Activated naive CD4-positive, alpha-beta T cell treated with anti-CD3 and anti-CD28 coated beads, Interleukin-2, amount 50 U/mL, for 24 hours (primary cell): ENCODE data around the gene SLC24A4.
A peak's percentile ranks its signal among the peaks of the same experiment; 100 is the strongest.

ENCODE experiments used
- H3K27ac Mint-ChIP-seq: one replicate; pipeline ENCODE4 v1.8.0; 2021; ENCODE audit warnings: mild to moderate bottlenecking, mixed read lengths
- H3K27me3 Mint-ChIP-seq: one replicate; pipeline ENCODE4 v1.8.0; 2021; ENCODE audit warnings: mixed read lengths
- H3K36me3 Mint-ChIP-seq: one replicate; pipeline ENCODE4 v1.8.0; 2021; ENCODE audit warnings: mixed read lengths
- H3K4me1 Mint-ChIP-seq: one replicate; pipeline ENCODE4 v1.8.0; 2021; ENCODE audit warnings: mixed read lengths
- H3K4me3 Mint-ChIP-seq: one replicate; pipeline ENCODE4 v1.8.0; 2021; ENCODE audit warnings: mild to moderate bottlenecking, mixed read lengths
- H3K9me3 Mint-ChIP-seq: one replicate; pipeline ENCODE4 v1.8.0; 2021; ENCODE audit warnings: mixed read lengths

SLC24A4 gene

GRCh38 chr14:92539875-92540274 is 216.9 kb downstream of the SLC24A4 start:
- no peaks in the 10 kb centered on the region for H3K9me3 Mint-ChIP-seq
- peaks cover 64% of the 10 kb centered on the region for H3K4me1 Mint-ChIP-seq
- H3K36me3 Mint-ChIP-seq, result no peaks in the 10 kb centered on the region
- H3K27ac Mint-ChIP-seq, result no peak overlapping the region
- no peak overlapping the region for H3K4me3 Mint-ChIP-seq
- no peaks in the 10 kb centered on the region for H3K27me3 Mint-ChIP-seq

- no peaks in the 10 kb centered on the region for H3K9me3 Mint-ChIP-seq
- peak overlapping the region; percentile 30 for H3K27ac Mint-ChIP-seq
- no peaks in the 10 kb centered on the region for H3K27me3 Mint-ChIP-seq
- H3K4me3 Mint-ChIP-seq, result no peak overlapping the region
- H3K4me1 Mint-ChIP-seq, result peaks cover 57% of the 10 kb centered on the region
- no peaks in the 10 kb centered on the region for H3K36me3 Mint-ChIP-seq
Observed at GRCh38 chr14:92540472-92541048, 217.6 kb downstream of the SLC24A4 start.

GRCh38 chr14:92542766-92543554 is 220.0 kb downstream of the SLC24A4 start:
- Mint-ChIP-seq H3K27ac (no peak overlapping the region), H3K27me3 (no peaks in the 10 kb centered on the region), H3K9me3 (no peaks in the 10 kb centered on the region), H3K4me1 (peaks cover 46% of the 10 kb centered on the region), H3K4me3 (no peak overlapping the region), H3K36me3 (no peaks in the 10 kb centered on the region)

- no peaks in the 10 kb centered on the region for H3K27me3 Mint-ChIP-seq
- H3K4me3 Mint-ChIP-seq, result no peak overlapping the region
- peaks cover 43% of the 10 kb centered on the region for H3K4me1 Mint-ChIP-seq
- H3K36me3 Mint-ChIP-seq, result no peaks in the 10 kb centered on the region
- H3K9me3 Mint-ChIP-seq, result no peaks in the 10 kb centered on the region
- no peak overlapping the region for H3K27ac Mint-ChIP-seq
Observed at GRCh38 chr14:92544051-92544720, 221.2 kb downstream of the SLC24A4 start.

GRCh38 chr14:92546347-92547053 is 223.5 kb downstream of the SLC24A4 start:
- Mint-ChIP-seq H3K27ac (no peak overlapping the region), H3K4me1 (peaks cover 42% of the 10 kb centered on the region), H3K4me3 (no peak overlapping the region), H3K27me3 (no peaks in the 10 kb centered on the region), H3K36me3 (no peaks in the 10 kb centered on the region), H3K9me3 (no peaks in the 10 kb centered on the region)

- Mint-ChIP-seq H3K9me3 (no peaks in the 10 kb centered on the region), H3K4me3 (no peak overlapping the region), H3K4me1 (peaks cover 42% of the 10 kb centered on the region), H3K27me3 (no peaks in the 10 kb centered on the region), H3K36me3 (no peaks in the 10 kb centered on the region), H3K27ac (no peak overlapping the region)
Observed at GRCh38 chr14:92549105-92549858, 226.3 kb downstream of the SLC24A4 start.

- Mint-ChIP-seq H3K4me1 (peaks cover 42% of the 10 kb centered on the region), H3K9me3 (no peaks in the 10 kb centered on the region), H3K27ac (no peak overlapping the region), H3K27me3 (no peaks in the 10 kb centered on the region), H3K4me3 (no peak overlapping the region), H3K36me3 (no peaks in the 10 kb centered on the region)
Observed at GRCh38 chr14:92549859-92550230, 226.9 kb downstream of the SLC24A4 start.
